ENCODE measurements around the gene METTL5.

DNA sequence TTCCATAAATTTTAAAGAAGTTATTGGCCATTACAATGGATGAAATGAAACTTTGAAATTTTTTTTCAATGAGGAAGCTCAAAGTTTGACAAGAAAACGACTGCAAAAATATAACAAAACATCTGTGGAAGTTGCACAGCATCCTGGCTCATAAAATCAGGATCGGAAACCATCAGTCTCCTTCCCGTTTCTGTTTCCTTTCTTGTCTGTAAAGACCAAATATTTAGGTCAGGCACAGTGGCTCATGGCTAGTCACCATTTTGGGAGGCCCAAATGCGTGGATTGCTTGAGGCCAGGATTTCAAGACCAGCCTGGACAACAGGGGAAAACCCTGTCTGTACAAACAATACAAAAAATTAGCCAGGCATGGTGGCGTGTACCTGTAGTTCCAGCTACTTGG lies 53.7 kb downstream of the METTL5 start:
- TF ChIP-seq POLR2AphosphoS5 (IDR thresholded peaks at IDR 0.05), result no peak
- TF ChIP-seq, protein P1, sequence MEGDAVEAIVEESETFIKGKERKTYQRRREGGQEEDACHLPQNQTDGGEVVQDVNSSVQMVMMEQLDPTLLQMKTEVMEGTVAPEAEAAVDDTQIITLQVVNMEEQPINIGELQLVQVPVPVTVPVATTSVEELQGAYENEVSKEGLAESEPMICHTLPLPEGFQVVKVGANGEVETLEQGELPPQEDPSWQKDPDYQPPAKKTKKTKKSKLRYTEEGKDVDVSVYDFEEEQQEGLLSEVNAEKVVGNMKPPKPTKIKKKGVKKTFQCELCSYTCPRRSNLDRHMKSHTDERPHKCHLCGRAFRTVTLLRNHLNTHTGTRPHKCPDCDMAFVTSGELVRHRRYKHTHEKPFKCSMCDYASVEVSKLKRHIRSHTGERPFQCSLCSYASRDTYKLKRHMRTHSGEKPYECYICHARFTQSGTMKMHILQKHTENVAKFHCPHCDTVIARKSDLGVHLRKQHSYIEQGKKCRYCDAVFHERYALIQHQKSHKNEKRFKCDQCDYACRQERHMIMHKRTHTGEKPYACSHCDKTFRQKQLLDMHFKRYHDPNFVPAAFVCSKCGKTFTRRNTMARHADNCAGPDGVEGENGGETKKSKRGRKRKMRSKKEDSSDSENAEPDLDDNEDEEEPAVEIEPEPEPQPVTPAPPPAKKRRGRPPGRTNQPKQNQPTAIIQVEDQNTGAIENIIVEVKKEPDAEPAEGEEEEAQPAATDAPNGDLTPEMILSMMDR (IDR thresholded peaks at IDR 0.05; ENCODE audit: poor library complexity, severe bottlenecking), result no peak
- no peak for TF ChIP-seq EP300 (conservative IDR thresholded peaks at IDR 0.05; ENCODE audit: poor library complexity, severe bottlenecking)
- TF ChIP-seq SMC3 (conservative IDR thresholded peaks at IDR 0.05; ENCODE audit: poor library complexity), result no peak
- TF ChIP-seq, protein P2, sequence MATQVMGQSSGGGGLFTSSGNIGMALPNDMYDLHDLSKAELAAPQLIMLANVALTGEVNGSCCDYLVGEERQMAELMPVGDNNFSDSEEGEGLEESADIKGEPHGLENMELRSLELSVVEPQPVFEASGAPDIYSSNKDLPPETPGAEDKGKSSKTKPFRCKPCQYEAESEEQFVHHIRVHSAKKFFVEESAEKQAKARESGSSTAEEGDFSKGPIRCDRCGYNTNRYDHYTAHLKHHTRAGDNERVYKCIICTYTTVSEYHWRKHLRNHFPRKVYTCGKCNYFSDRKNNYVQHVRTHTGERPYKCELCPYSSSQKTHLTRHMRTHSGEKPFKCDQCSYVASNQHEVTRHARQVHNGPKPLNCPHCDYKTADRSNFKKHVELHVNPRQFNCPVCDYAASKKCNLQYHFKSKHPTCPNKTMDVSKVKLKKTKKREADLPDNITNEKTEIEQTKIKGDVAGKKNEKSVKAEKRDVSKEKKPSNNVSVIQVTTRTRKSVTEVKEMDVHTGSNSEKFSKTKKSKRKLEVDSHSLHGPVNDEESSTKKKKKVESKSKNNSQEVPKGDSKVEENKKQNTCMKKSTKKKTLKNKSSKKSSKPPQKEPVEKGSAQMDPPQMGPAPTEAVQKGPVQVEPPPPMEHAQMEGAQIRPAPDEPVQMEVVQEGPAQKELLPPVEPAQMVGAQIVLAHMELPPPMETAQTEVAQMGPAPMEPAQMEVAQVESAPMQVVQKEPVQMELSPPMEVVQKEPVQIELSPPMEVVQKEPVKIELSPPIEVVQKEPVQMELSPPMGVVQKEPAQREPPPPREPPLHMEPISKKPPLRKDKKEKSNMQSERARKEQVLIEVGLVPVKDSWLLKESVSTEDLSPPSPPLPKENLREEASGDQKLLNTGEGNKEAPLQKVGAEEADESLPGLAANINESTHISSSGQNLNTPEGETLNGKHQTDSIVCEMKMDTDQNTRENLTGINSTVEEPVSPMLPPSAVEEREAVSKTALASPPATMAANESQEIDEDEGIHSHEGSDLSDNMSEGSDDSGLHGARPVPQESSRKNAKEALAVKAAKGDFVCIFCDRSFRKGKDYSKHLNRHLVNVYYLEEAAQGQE (IDR thresholded peaks at IDR 0.05; ENCODE audit: borderline replicate concordance), result no peak
- no peak for TF ChIP-seq TAF1 (IDR thresholded peaks at IDR 0.05; ENCODE audit: low read depth)
